Tibial artery (tissue), 4 donors: ENCODE data around the gene CGREF1.

Experiments
- DNase-seq, 2 donors: peaks; one replicate each; pipeline ENCODE4 v3.0.0-alpha.2; 2019
- H3K27ac ChIP-seq, 2 donors: fragments of 200-600 bp; sonication (generic) in 1 of 2; 1 replicate in 1 of 2; 2 replicates in 1 of 2; pipeline ENCODE4 v1.5.1; 2018 to 2019; ENCODE audit warnings: mild to moderate bottlenecking in 1 of 2
- H3K27me3 ChIP-seq, 2 donors: fragments of 200-600 bp; sonication (generic) in 1 of 2; one replicate each; pipeline versions ENCODE4 v1.5.1 to v1.6.0; 2016 to 2019
- H3K36me3 ChIP-seq, 3 donors: fragments of 200-600 bp; sonication (generic) in 2 of 3; one replicate each; pipeline ENCODE4 v1.5.1; 2016 to 2019; ENCODE audit warnings: mild to moderate bottlenecking in 2 of 3
- H3K4me1 ChIP-seq, 4 donors: fragments of 200-600 bp; sonication (generic) in 2 of 4; 1 replicate in 3 of 4; 2 replicates in 1 of 4; pipeline ENCODE4 v1.5.1; 2016 to 2019
- H3K4me3 ChIP-seq, 2 donors: fragments of 200-600 bp; sonication (generic) in 1 of 2; 1 replicate in 1 of 2; 2 replicates in 1 of 2; pipeline ENCODE4 v1.5.1; 2018 to 2019; ENCODE audit warnings: mild to moderate bottlenecking in 2 of 2
- H3K9me3 ChIP-seq, 3 donors: fragments of 200-600 bp; sonication (generic) in 1 of 3; one replicate each; pipeline ENCODE4 v1.5.1; 2016 to 2019
- CTCF ChIP-seq, 2 experiments: fragments of 200-600 bp in 1 of 2; fragments of 450-650 bp in 1 of 2; IDR thresholded peaks; one replicate each; pipeline ENCODE4 v1.5.1; 2017 to 2019; ENCODE audit warnings: antibody characterized with exemption in 2 of 2, mild to moderate bottlenecking in 1 of 2, moderate library complexity in 1 of 2
- intact Hi-C: fragments of 100-400 bp; cut with DNase I; formaldehyde crosslinking; loops from one replicate; pipeline ENCODE4 v1.15.0; 2023; ENCODE audit warnings: low total_unique reads

CGREF1 gene

DNA sequence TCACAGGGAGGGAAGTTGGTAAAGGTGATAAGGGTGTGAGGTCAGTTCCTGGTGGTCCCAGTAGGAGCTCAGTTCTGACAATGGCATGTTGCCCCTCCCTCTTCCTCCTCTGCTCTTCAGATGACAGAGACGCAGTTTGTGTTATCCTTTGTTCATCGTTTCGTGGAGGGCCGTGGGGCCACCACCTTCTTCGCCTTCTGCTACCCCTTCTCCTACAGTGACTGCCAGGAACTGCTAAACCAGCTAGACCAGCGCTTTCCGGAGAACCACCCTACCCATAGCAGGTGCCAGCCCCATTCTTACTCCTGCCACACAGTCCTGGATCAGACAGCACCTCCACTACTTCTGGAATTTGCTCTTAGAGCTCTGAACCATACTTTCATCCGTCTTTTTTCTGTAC is 65.2 kb downstream of the CGREF1 start:
- Histone ChIP-seq H3K9me3 (no peaks in the 10 kb centered on the region), H3K4me1 (peaks cover 0 to 18% (median 12%) of the 10 kb centered on the region in 4 donors), H3K4me3 (no peak overlapping the region), H3K36me3 (peaks cover 21 to 54% (median 24%) of the 10 kb centered on the region in 3 donors), H3K27ac (no peak overlapping the region), H3K27me3 (no peaks in the 10 kb centered on the region)
- no peak for TF ChIP-seq CTCF (IDR thresholded peaks at IDR 0.05)
- DNase-seq = no peak
- intact Hi-C loops = loop anchor here (5.0 kb wide), 1 partner anchor 34 kb away; the partner anchor contains the start of gene KHK

GRCh38 chr2:27053321-27053720 is 65.6 kb downstream of the CGREF1 start:
- no peak for DNase-seq
- TF ChIP-seq CTCF (IDR thresholded peaks at IDR 0.05) = no peak
- Histone ChIP-seq H3K27ac (no peak overlapping the region), H3K4me3 (no peak overlapping the region), H3K4me1 (peaks cover 0 to 18% (median 12%) of the 10 kb centered on the region in 4 donors), H3K36me3 (peaks cover 21 to 50% (median 24%) of the 10 kb centered on the region in 3 donors), H3K27me3 (no peaks in the 10 kb centered on the region), H3K9me3 (no peaks in the 10 kb centered on the region)
- intact Hi-C loops = loop anchor here (5.0 kb wide), 1 partner anchor 34 kb away; the partner anchor contains the start of gene KHK

GRCh38 chr2:27051902-27052645 is 66.9 kb downstream of the CGREF1 start:
- Histone ChIP-seq H3K4me1 (peaks cover 0 to 18% (median 12%) of the 10 kb centered on the region in 4 donors), H3K36me3 (peaks cover 21 to 39% (median 24%) of the 10 kb centered on the region in 3 donors), H3K9me3 (no peaks in the 10 kb centered on the region), H3K27me3 (no peaks in the 10 kb centered on the region), H3K27ac (peak overlapping the region; percentile 91 to 98), H3K4me3 (peak overlapping the region; percentile 75 to 98)
- intact Hi-C loops = loop anchor here (5.0 kb wide), 1 partner anchor 35 kb away; the partner anchor contains the start of gene KHK
- DNase-seq = peak; percentile 45 to 78
- TF ChIP-seq CTCF (IDR thresholded peaks at IDR 0.05) = no peak

- no peak for TF ChIP-seq CTCF (IDR thresholded peaks at IDR 0.05)
- H3K36me3 ChIP-seq = peaks cover 16 to 31% (median 19%) of the 10 kb centered on the region in 3 donors
Observed at GRCh38 chr2:27050996-27051901, 67.7 kb downstream of the CGREF1 start, which contains the start of gene AGBL5. Gene AGBL5, plus strand, starts transcription at chr2:27051668. Its CDS starts 1,291 bp downstream, at chr2:27052959.

More at GRCh38 chr2:27050996-27051901, 67.7 kb downstream of the CGREF1 start, which contains the start of gene AGBL5:
- Histone ChIP-seq H3K27me3 (no peaks in the 10 kb centered on the region), H3K4me3 (peak within 1 kb of the TSS; percentile 75 to 98), H3K4me1 (peaks cover 0 to 18% (median 12%) of the 10 kb centered on the region in 4 donors), H3K27ac (peak within 1 kb of the TSS; percentile 91 to 98), H3K9me3 (no peaks in the 10 kb centered on the region)
- peak; percentile 96 to 98 for DNase-seq
- intact Hi-C loops = loop anchor here (5.0 kb wide), 1 partner anchor 36 kb away; the partner anchor contains the start of gene KHK
